Psoas muscle (tissue), 8 donors: ENCODE measurements around the gene HSD17B8. TPM values are rescaled to one million over a fixed set of nuclear protein-coding genes. Genes with fewer than 3 reads are reported as not detected.

Source experiments
- ATAC-seq, 4 donors: fragments of 200-7000 bp; cut with Tn5 transposase; one replicate each; pipeline ENCODE4 v1.9.1; 2020; ENCODE audit warnings: moderate library complexity in 3 of 4, mild to moderate bottlenecking in 2 of 4
- DNase-seq, 2 donors: peaks; one replicate each; pipeline ENCODE4 v3.0.0-alpha.2; 2020
- H3K27ac ChIP-seq: fragments of 200-600 bp; one replicate; pipeline ENCODE4 v1.8.0; 2022
- H3K27me3 ChIP-seq, 3 donors: fragments of 200-600 bp in 1 of 3; one replicate each; pipeline versions ENCODE4 v1.6.1 to v1.8.0; 2013 to 2022; ENCODE audit warnings: low read length in 2 of 3, mild to moderate bottlenecking in 2 of 3, moderate library complexity in 1 of 3; ENCODE audit not compliant: insufficient read depth in 3 of 3
- H3K36me3 ChIP-seq, 2 donors: fragments of 200-600 bp in 1 of 2; one replicate each; pipeline versions ENCODE4 v1.6.1 to v1.8.0; 2013 to 2022; ENCODE audit warnings: low read depth in 1 of 2, mild to moderate bottlenecking in 1 of 2, moderate library complexity in 1 of 2; ENCODE audit not compliant: insufficient read depth in 1 of 2
- H3K4me1 ChIP-seq: fragments of 200-600 bp; one replicate; pipeline ENCODE4 v1.8.0; 2022
- H3K4me3 ChIP-seq: fragments of 200-600 bp; one replicate; pipeline ENCODE4 v1.8.0; 2022; ENCODE audit warnings: mild to moderate bottlenecking
- H3K9me3 ChIP-seq: fragments of 200-600 bp; one replicate; pipeline ENCODE4 v1.8.0; 2022
- WGBS, 3 donors: extraction: QIAGEN DNeasy Blood & Tissue Kit; methylation state at CpG; one replicate each; pipeline versions ENCODE4 v1.1.6 to v1.1.7; 2013; 5-methylcytosine and 5-hydroxymethylcytosine counted together
- intact Hi-C, 2 donors: fragments of 100-400 bp; cut with DNase I; formaldehyde crosslinking; loops; one replicate each; pipeline versions ENCODE4 v1.11.0 to v1.14.2; 2022
- polyA plus RNA-seq, 3 donors: library from polyadenylated mRNA; stranded (reverse); fragments of 200-250 nt; gene quantifications; one replicate each; pipeline ENCODE4 v1.2.3, GENCODE V29; 2013
- total RNA-seq, 4 donors: library from RNA; stranded (reverse); fragmentation: NEBNext Ultra II Directional in 2 of 4; extraction: Animal tissue kit (Norgen Biotek cat#: 25700) in 2 of 4; gene quantifications; one replicate each; pipeline versions ENCODE4 v1.2.1 to v1.2.4, GENCODE V29; 2021 to 2023
- TF ChIP-seq, protein P1 (sequence below): fragments of 200-600 bp; IDR thresholded peaks from one replicate; pipeline ENCODE4 v1.8.0; 2022; ENCODE audit warnings: antibody characterized with exemption
- donor health status: healthy with polysubstance abuse.
- donor health status: DM: no; HTN: no; CAD: no; lungs with moderate emphysema.
- donor health status: Bipolar disorder and iron deficiency.
- donor health status: healthy.
- donor health status: DM: yes; HTN: yes; CAD: no.
- donor health status: DM: no; HTN: no; CAD: no.
- donor health status: DM: no; HTN: no; CAD: no.
- donor health status: DM: yes; HTN: yes; CAD: no.

The HSD17B8 gene
- total and polyA plus RNA-seq, 7 donors, result 5.3 to 18.9 (median 10.3) TPM

DNA sequence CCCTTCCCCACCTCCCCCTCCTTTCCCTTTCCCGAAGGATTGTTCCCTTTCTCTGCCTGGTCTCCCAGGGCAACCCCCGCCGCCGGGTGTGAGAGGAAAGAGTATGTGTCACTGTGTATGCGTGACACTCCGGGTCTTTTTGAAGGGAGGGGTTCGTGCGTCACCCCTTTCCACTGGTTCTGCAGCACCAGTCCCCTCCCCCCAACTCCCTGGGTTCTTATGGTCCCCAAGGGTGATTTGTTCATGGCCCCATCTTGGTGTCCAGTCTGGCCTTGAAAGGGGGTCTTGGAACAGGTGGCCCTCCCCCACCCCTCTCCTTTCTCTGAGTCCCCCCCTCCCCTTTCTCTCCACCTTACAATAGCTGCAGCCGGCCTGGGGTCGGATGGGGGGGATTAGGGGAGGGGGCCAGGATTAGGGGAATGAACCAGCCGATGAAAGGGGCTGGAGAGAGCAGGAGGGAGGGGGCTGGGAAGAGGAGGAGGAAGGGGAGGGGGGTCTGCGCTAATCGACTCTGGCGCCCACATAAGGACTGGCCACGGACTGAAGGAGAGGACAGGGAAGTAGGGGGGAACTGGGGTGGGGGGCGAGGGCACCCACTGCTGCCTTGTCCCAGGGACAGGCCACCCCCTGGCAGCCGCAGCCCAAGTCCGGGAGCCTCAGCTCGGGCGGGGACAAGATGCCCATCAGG lies 2.6 kb downstream of the HSD17B8 start:
- H3K36me3 ChIP-seq, result peaks cover 6 to 47% of the 10 kb centered on the region in 2 donors
- H3K4me3 ChIP-seq, result peak overlapping the region; percentile 89
- H3K27ac ChIP-seq, result no peak overlapping the region
- DNase-seq, result no peak
- TF ChIP-seq, protein P1, sequence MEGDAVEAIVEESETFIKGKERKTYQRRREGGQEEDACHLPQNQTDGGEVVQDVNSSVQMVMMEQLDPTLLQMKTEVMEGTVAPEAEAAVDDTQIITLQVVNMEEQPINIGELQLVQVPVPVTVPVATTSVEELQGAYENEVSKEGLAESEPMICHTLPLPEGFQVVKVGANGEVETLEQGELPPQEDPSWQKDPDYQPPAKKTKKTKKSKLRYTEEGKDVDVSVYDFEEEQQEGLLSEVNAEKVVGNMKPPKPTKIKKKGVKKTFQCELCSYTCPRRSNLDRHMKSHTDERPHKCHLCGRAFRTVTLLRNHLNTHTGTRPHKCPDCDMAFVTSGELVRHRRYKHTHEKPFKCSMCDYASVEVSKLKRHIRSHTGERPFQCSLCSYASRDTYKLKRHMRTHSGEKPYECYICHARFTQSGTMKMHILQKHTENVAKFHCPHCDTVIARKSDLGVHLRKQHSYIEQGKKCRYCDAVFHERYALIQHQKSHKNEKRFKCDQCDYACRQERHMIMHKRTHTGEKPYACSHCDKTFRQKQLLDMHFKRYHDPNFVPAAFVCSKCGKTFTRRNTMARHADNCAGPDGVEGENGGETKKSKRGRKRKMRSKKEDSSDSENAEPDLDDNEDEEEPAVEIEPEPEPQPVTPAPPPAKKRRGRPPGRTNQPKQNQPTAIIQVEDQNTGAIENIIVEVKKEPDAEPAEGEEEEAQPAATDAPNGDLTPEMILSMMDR, result no peak
- peaks cover 13% of the 10 kb centered on the region for H3K4me1 ChIP-seq
- no peak for ATAC-seq
- intact Hi-C loops, result loop anchor here in 1 of 2 donors (5.0 to 10.0 kb wide), 2 partner anchors 40 to 208 kb away; partner anchors contain the start of genes CUTA and PHF1
- no peaks in the 10 kb centered on the region for H3K9me3 ChIP-seq
- no peaks in the 10 kb centered on the region for H3K27me3 ChIP-seq
- WGBS, 3 donors, result 16% methylated on average over 11 to 20 of the region's 20 CpGs

DNA sequence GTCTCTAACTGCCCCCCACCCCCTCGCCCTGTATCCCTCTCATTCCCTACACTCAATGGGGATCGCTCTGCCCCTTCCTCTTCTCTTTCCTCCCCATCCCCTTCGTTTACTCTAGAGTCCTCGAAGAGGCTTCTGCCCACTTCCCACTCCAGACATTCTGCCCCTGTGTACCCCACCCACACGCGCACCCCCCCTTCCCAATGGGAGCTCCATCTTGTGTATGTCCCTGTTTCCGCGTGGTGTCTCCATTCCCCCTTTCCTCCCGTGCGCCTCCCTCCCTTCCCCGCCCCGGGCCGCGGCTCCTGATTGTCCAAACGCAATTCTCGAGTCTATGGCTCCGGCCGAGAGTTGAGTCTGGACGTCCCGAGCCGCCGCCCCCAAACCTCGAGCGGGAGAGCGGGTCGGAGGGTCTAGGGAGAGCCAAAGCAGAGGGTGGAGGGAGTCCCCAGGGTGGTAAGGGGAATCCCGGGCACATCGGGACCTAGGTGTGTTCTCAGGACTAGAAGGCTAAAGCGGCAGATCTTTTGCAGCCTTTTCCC lies 3.2 kb downstream of the HSD17B8 start:
- TF ChIP-seq, protein P1, result no peak
- H3K9me3 ChIP-seq, result no peaks in the 10 kb centered on the region
- intact Hi-C loops, result loop anchor here in 1 of 2 donors (5.0 to 10.0 kb wide), 2 partner anchors 40 to 207 kb away; partner anchors contain the start of genes CUTA and PHF1
- WGBS, 3 donors, result 0 to 1% (median 1%) methylated on average over 27 to 29 of the region's 29 CpGs
- H3K4me1 ChIP-seq, result peaks cover 8% of the 10 kb centered on the region
- DNase-seq, result peak; percentile 59 to 71
- H3K36me3 ChIP-seq, result peaks cover 3 to 41% of the 10 kb centered on the region in 2 donors
- H3K27ac ChIP-seq, result peak overlapping the region; percentile 97
- ATAC-seq, result peak in 3 of 4 donors; percentile 18 to 52 (median 38)
- peak overlapping the region; percentile 89 for H3K4me3 ChIP-seq
- H3K27me3 ChIP-seq, result no peaks in the 10 kb centered on the region

DNA sequence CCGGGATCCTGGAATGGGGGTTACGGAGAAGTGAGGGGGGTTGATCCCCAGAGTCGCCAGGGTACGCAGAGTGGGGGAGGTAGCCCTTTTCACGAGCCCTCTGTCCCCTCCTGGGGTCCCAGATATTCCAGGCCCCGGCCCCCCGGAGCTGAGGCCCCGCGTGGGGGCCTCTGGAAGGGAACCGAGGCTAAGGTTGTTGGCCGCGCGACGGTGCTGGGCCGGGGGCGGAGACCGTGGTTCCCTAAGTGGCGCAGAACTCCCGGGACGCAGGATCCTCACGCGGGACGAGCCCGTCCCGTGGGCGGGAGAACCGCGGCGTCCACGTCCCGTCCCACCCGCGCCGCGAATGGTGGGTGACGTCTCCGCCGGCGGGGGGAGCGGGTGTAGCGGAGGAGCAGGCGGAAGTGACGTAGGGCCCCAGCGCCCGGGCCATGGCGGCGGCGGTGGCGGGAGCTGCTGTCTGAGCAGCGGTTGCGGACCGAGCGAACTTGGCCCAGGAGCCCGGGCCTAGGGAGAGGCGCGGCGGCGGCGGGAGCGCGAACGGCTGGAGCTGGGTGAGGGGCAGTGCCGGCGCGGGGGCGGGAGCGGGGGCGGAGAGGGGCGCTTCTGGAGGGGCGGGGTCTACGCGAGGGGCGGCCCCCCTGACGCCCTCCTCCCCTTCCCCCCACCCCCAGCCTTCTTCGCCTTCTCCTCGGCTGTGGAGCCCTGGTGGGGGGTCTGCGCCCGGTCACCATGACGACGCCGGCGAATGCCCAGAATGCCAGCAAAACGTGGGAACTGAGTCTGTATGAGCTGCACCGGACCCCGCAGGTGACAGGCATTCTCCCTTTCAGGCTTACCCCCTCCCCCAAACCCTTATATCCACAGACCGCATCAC lies 3.9 kb downstream of the HSD17B8 start, which contains the start of gene RING1:
Gene RING1 (plus strand): TSS at position 410 of the 877 bp plus-strand sequence. CDS start 323 bp downstream, at position 733.
- Histone ChIP-seq H3K27me3 (no peaks in the 10 kb centered on the region), H3K9me3 (no peaks in the 10 kb centered on the region), H3K4me3 (peak within 1 kb of the TSS; percentile 89), H3K4me1 (peaks cover 15% of the 10 kb centered on the region), H3K27ac (peak within 1 kb of the TSS; percentile 97), H3K36me3 (peaks cover 2 to 34% of the 10 kb centered on the region in 2 donors)
- DNase-seq, result peak; percentile 90 to 93
- peak; percentile 79 to 89 (median 86) for ATAC-seq
- WGBS, 3 donors, result 0 to 2% (median 1%) methylated on average over 45 to 86 of the region's 86 CpGs
- intact Hi-C loops, result loop anchor here in 1 of 2 donors (5.0 to 10.0 kb wide), 2 partner anchors 39 to 206 kb away; partner anchors contain the start of genes CUTA and PHF1
- TF ChIP-seq, protein P1, result no peak

DNA sequence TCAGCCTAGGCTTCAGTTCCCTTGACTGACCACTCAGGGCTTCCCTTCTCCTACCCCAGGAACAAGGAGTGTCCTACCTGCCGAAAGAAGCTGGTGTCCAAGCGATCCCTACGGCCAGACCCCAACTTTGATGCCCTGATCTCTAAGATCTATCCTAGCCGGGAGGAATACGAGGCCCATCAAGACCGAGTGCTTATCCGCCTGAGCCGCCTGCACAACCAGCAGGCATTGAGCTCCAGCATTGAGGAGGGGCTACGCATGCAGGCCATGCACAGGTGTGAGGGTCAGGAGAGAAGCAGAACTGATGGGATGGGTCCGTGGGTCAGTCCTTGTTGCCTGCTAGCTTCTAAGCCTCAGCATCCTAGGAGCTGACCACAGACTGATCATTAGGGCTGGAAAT lies 5.4 kb downstream of the HSD17B8 start:
- no peaks in the 10 kb centered on the region for H3K9me3 ChIP-seq
- no peaks in the 10 kb centered on the region for H3K27me3 ChIP-seq
- H3K4me1 ChIP-seq, result peaks cover 12% of the 10 kb centered on the region
- intact Hi-C loops, result loop anchor here in 1 of 2 donors (5.0 to 10.0 kb wide), 2 partner anchors 37 to 205 kb away; partner anchors contain the start of genes CUTA and PHF1
- H3K27ac ChIP-seq, result no peak overlapping the region
- peak overlapping the region; percentile 89 for H3K4me3 ChIP-seq
- peaks cover 0 to 26% of the 10 kb centered on the region in 2 donors for H3K36me3 ChIP-seq
- no peak for DNase-seq
- TF ChIP-seq, protein P1, result no peak
- ATAC-seq, result no peak
- 90 to 94% (median 93%) methylated on average over 10 of the region's 10 CpGs for WGBS, 3 donors
